ENCODE data around the gene USP34. TPM values are rescaled to one million over a fixed set of nuclear protein-coding genes. Genes with fewer than 3 reads are reported as not detected.
"Not testable (repeated sequence)": the region's sequence is repeated elsewhere in the genome, so short reads cannot be mapped to it uniquely, and the experiment has no call there.

The USP34 gene
- total RNA-seq, 1 donor from 2014 or later, result 93.8 TPM

GRCh38 chr2:61452392-61452791, 18.5 kb downstream of the USP34 start:
- DNase-seq, result no peak

GRCh38 chr2:61451178-61451577, 19.7 kb downstream of the USP34 start:
- Mint-ChIP-seq H3K36me3 (ENCODE audit: low read depth) (peaks cover 38% of the 10 kb centered on the region), H3K9me3 (no peaks in the 10 kb centered on the region), H3K4me3 (no peak overlapping the region), H3K27me3 (no peaks in the 10 kb centered on the region), H3K4me1 (peaks cover 9% of the 10 kb centered on the region), H3K27ac (no peak overlapping the region)
- intact Hi-C loops (cut with micrococcal nuclease), result no loop called here
- DNase-seq, result no peak

More at GRCh38 chr2:61452392-61452791, 18.5 kb downstream of the USP34 start:
- no peak overlapping the region for H3K27ac Mint-ChIP-seq
- peaks cover 13% of the 10 kb centered on the region for H3K4me1 Mint-ChIP-seq
- no peaks in the 10 kb centered on the region for H3K9me3 Mint-ChIP-seq
- intact Hi-C loops (cut with micrococcal nuclease), result no loop called here
- H3K4me3 Mint-ChIP-seq, result no peak overlapping the region
- H3K27me3 Mint-ChIP-seq, result no peaks in the 10 kb centered on the region
- H3K36me3 Mint-ChIP-seq (ENCODE audit: low read depth), result peaks cover 38% of the 10 kb centered on the region

DNA sequence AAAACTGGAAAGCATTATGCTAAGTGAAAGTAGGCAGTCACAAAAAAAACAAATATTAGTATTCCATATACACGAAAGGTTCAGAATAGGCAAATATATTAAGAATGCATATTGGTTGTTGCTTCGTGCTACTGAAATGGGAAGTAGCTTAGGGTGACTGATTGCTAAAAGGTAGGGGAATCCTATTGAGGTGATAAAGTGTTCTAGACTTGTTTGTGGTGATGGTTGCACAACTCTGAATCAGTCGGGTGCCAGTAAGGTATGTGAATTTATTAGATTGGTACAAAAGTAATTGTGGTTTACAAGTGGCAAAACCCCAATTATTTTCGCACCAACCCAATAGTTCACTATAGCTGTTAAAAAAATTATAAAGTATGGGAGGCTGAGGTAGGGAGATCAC, 20.7 kb downstream of the USP34 start:
- Mint-ChIP-seq H3K4me1 (peaks cover 6% of the 10 kb centered on the region), H3K27me3 (no peaks in the 10 kb centered on the region)
- intact Hi-C loops (cut with micrococcal nuclease), result no loop called here

DNA sequence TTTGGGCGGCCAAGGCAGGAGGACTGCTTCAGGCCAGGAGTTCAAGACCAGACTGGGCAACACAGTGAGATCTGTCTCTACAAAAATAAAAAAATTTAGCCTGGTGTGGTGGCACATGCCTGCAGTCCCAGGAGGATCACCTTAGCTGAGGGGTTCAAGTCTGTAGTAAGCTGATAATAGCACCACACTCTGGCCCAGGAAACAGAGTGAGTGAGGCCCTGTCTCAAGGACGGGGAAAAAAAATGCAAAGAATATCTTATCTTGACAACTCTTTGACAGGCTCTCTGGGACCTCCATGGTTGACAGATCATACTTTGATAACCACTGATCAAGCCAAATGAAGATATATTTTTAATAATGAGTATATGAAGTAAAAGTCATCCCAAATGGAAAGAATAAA, 22.7 kb downstream of the USP34 start:
- intact Hi-C loops (cut with micrococcal nuclease), result no loop called here
- Mint-ChIP-seq H3K4me3 (no peak overlapping the region), H3K27me3 (no peaks in the 10 kb centered on the region), H3K27ac (no peak overlapping the region), H3K9me3 (no peaks in the 10 kb centered on the region), H3K4me1 (peaks cover 7% of the 10 kb centered on the region), H3K36me3 (ENCODE audit: low read depth) (peaks cover 39% of the 10 kb centered on the region)
- no peak for DNase-seq

More for the DNA sequence above, 20.7 kb downstream of the USP34 start:
- peaks cover 33% of the 10 kb centered on the region for H3K36me3 Mint-ChIP-seq (ENCODE audit: low read depth)
- no peaks in the 10 kb centered on the region for H3K9me3 Mint-ChIP-seq
- no peak overlapping the region for H3K27ac Mint-ChIP-seq
- H3K4me3 Mint-ChIP-seq, result no peak overlapping the region
- no peak for DNase-seq

GRCh38 chr2:61446971-61447370, 23.9 kb downstream of the USP34 start:
- H3K4me3 Mint-ChIP-seq; H3K27ac Mint-ChIP-seq; H3K9me3 Mint-ChIP-seq; intact Hi-C loops (cut with micrococcal nuclease); DNase-seq; H3K27me3 Mint-ChIP-seq: not testable (repeated sequence)
- Mint-ChIP-seq H3K36me3 (ENCODE audit: low read depth) (peaks cover 45% of the 10 kb centered on the region), H3K4me1 (peaks cover 12% of the 10 kb centered on the region)

DNA sequence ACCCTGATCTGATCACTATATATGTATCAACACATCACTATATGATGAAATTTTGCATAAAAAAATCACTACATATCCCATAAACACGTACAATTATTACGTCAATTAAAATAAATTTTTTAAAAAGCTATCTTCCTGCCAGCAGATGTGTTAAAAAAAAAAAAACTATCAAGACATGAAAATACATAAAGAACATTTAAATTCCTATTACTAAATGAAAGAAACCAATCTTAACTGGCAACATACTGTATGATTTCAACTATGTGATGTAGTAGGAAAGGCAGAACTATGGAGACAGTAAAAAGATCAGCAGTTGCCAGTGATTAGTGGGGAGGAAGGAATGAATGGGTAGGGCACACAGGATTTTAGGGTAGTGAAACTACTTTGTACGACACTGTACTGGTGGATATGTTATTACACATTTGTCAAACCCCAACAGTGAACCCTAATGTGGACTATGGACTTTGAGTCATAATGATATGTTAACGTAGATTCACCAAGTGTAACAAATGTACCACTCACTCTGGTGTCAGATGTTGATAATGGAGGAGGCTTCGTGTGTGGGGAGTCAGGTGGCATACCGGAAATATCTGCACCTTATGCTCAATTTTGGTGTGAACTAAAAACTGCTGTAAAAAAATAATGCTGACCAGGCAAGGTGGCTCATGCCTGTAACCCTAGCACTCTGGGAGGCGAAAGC, 27.4 kb downstream of the USP34 start:
- H3K27ac Mint-ChIP-seq, result no peak overlapping the region
- H3K27me3 Mint-ChIP-seq, result no peaks in the 10 kb centered on the region
- intact Hi-C loops (cut with micrococcal nuclease), result no loop called here
- H3K9me3 Mint-ChIP-seq, result no peaks in the 10 kb centered on the region
- H3K4me3 Mint-ChIP-seq, result no peak overlapping the region
- H3K36me3 Mint-ChIP-seq (ENCODE audit: low read depth), result peaks cover 27% of the 10 kb centered on the region
- H3K4me1 Mint-ChIP-seq, result peaks cover 24% of the 10 kb centered on the region
- no peak for DNase-seq

GRCh38 chr2:61439241-61440002, 31.5 kb downstream of the USP34 start:
- Mint-ChIP-seq H3K27ac (no peak overlapping the region), H3K4me1 (peaks cover 39% of the 10 kb centered on the region), H3K36me3 (ENCODE audit: low read depth) (peaks cover 30% of the 10 kb centered on the region), H3K9me3 (peaks cover 6% of the 10 kb centered on the region), H3K27me3 (no peaks in the 10 kb centered on the region), H3K4me3 (no peak overlapping the region)
- intact Hi-C loops (cut with micrococcal nuclease), result no loop called here
- DNase-seq, result no peak

- Mint-ChIP-seq H3K4me3 (no peak overlapping the region), H3K4me1 (peaks cover 46% of the 10 kb centered on the region), H3K9me3 (peaks cover 6% of the 10 kb centered on the region), H3K36me3 (ENCODE audit: low read depth) (peaks cover 28% of the 10 kb centered on the region), H3K27ac (no peak overlapping the region), H3K27me3 (no peaks in the 10 kb centered on the region)
- intact Hi-C loops (cut with micrococcal nuclease), result no loop called here
- DNase-seq, result no peak
Observed at GRCh38 chr2:61438670-61439069, 32.2 kb downstream of the USP34 start.

GRCh38 chr2:61437170-61437569, 33.7 kb downstream of the USP34 start:
- H3K9me3 Mint-ChIP-seq, result peaks cover 6% of the 10 kb centered on the region
- H3K27ac Mint-ChIP-seq, result no peak overlapping the region
- intact Hi-C loops (cut with micrococcal nuclease), result no loop called here
- no peak for DNase-seq
- peaks cover 48% of the 10 kb centered on the region for H3K4me1 Mint-ChIP-seq
- H3K4me3 Mint-ChIP-seq, result no peak overlapping the region
- peaks cover 21% of the 10 kb centered on the region for H3K36me3 Mint-ChIP-seq (ENCODE audit: low read depth)
- H3K27me3 Mint-ChIP-seq, result no peaks in the 10 kb centered on the region

DNA sequence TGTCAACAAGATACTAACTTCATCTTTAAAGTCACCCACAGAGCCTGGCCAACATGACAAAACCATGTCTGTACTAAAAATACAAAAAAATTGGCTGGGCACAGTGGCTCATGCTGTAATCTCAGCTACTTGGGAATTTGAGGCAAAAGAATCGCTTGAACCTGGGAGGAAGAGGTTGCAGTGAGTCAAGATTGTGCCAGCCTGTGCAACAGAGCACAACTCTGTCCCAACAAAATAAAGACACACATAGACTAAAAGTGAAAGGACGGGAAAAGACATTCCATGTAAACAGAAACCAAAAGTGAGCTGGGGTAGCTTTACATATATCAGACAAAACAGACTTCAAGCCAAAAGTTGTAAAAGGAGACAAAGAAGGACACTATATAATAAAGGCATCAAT, 34.8 kb downstream of the USP34 start:
- H3K4me1 Mint-ChIP-seq, result peaks cover 43% of the 10 kb centered on the region
- peaks cover 6% of the 10 kb centered on the region for H3K9me3 Mint-ChIP-seq
- H3K36me3 Mint-ChIP-seq (ENCODE audit: low read depth), result peaks cover 18% of the 10 kb centered on the region
- no peak for DNase-seq
- H3K4me3 Mint-ChIP-seq, result peak overlapping the region; percentile 6
- H3K27ac Mint-ChIP-seq, result no peak overlapping the region
- no peaks in the 10 kb centered on the region for H3K27me3 Mint-ChIP-seq
- intact Hi-C loops (cut with micrococcal nuclease), result no loop called here

DNA sequence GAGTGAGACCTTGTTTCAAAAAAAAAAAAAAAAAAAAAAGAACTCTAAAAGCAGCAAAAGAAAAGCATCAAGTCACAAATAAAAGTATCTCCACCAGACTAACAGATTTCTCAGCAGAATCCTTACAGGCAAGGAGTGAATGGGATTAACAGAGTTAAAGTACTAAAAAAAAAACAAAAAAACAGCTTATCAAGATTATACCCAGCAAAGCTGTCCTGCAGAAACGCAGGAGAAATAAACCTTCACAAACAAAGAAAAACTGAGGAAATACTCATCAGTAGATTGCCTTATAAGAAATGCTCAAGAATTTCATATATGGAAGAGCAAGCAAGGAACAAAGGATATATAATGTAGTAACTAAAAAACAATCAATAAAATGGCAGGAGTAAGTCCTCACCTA, 35.6 kb downstream of the USP34 start:
- peaks cover 6% of the 10 kb centered on the region for H3K9me3 Mint-ChIP-seq
- no peak overlapping the region for H3K4me3 Mint-ChIP-seq
- intact Hi-C loops (cut with micrococcal nuclease), result no loop called here
- H3K4me1 Mint-ChIP-seq, result peaks cover 43% of the 10 kb centered on the region
- no peaks in the 10 kb centered on the region for H3K27me3 Mint-ChIP-seq
- no peak for DNase-seq
- H3K27ac Mint-ChIP-seq, result no peak overlapping the region
- peaks cover 20% of the 10 kb centered on the region for H3K36me3 Mint-ChIP-seq (ENCODE audit: low read depth)

- no peak overlapping the region for H3K4me3 Mint-ChIP-seq
- peaks cover 38% of the 10 kb centered on the region for H3K4me1 Mint-ChIP-seq
- H3K9me3 Mint-ChIP-seq, result peaks cover 6% of the 10 kb centered on the region
- intact Hi-C loops (cut with micrococcal nuclease), result no loop called here
- H3K27me3 Mint-ChIP-seq, result no peaks in the 10 kb centered on the region
- DNase-seq, result no peak
- peaks cover 20% of the 10 kb centered on the region for H3K36me3 Mint-ChIP-seq (ENCODE audit: low read depth)
- no peak overlapping the region for H3K27ac Mint-ChIP-seq
Observed at GRCh38 chr2:61434314-61434713, 36.6 kb downstream of the USP34 start.

DNA sequence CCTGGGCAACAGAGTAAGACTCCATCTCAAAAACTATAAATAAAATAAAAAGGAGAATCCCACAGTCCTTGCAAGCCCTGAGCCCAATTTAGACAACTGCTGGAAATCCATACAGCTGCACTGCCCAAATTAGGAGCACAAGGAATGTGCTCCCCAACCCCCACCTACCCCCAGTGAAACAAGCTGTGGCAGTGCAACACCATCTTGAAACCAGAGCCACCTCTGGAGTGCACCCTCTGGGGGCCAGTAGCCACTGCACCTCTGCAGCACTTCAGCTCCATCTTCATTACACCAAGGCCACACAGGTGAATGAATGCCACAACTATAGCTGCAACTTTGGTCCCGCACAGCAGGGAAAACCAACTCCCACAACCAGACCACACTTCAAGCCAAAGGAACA, 37.3 kb downstream of the USP34 start:
- H3K4me1 Mint-ChIP-seq, result peaks cover 34% of the 10 kb centered on the region
- H3K27ac Mint-ChIP-seq, result no peak overlapping the region
- intact Hi-C loops (cut with micrococcal nuclease), result no loop called here

GRCh38 chr2:61432990-61433389, 37.9 kb downstream of the USP34 start:
- no peak for DNase-seq
- intact Hi-C loops (cut with micrococcal nuclease), result no loop called here
- Mint-ChIP-seq H3K9me3 (peaks cover 6% of the 10 kb centered on the region), H3K27ac (no peak overlapping the region), H3K36me3 (ENCODE audit: low read depth) (peaks cover 14% of the 10 kb centered on the region), H3K4me3 (no peak overlapping the region), H3K4me1 (peaks cover 35% of the 10 kb centered on the region), H3K27me3 (no peaks in the 10 kb centered on the region)

More for the DNA sequence above, 37.3 kb downstream of the USP34 start:
- no peaks in the 10 kb centered on the region for H3K27me3 Mint-ChIP-seq
- H3K36me3 Mint-ChIP-seq (ENCODE audit: low read depth), result peaks cover 18% of the 10 kb centered on the region
- H3K4me3 Mint-ChIP-seq, result no peak overlapping the region
- peaks cover 6% of the 10 kb centered on the region for H3K9me3 Mint-ChIP-seq
- DNase-seq, result no peak
